Sigmoid colon (tissue), 4 donors: ENCODE measurements around the gene SWAP70.

Experiments
- CTCF ChIP-seq, 4 experiments: fragments of 450-650 bp in 3 of 4; fragments of 200-600 bp in 1 of 4; IDR thresholded peaks; one replicate each; pipeline ENCODE4 v1.5.1; 2016 to 2019; ENCODE audit warnings: antibody characterized with exemption in 4 of 4, mild to moderate bottlenecking in 3 of 4, moderate library complexity in 2 of 4
- EP300 ChIP-seq, 4 donors: sonication (generic); formaldehyde crosslinking; IDR thresholded peaks; one replicate each; pipeline ENCODE4 v1.6.1; 2017; ENCODE audit warnings: antibody characterized with exemption in 4 of 4
- POLR2A ChIP-seq, 2 donors: fragments of 450-650 bp; IDR thresholded peaks; one replicate each; pipeline ENCODE4 v1.6.1; 2016; ENCODE audit warnings: antibody characterized with exemption in 2 of 2, mild to moderate bottlenecking in 2 of 2, moderate library complexity in 2 of 2
- POLR2AphosphoS5 ChIP-seq, 4 donors: sonication (generic); formaldehyde crosslinking; IDR thresholded peaks; one replicate each; pipeline ENCODE4 v1.6.1; 2017; ENCODE audit warnings: antibody characterized with exemption in 4 of 4

- TF ChIP-seq CTCF (IDR thresholded peaks at IDR 0.05), result no peak
- no peak for TF ChIP-seq POLR2AphosphoS5 (IDR thresholded peaks at IDR 0.05)
- TF ChIP-seq EP300 (IDR thresholded peaks at IDR 0.05), result no peak
- TF ChIP-seq POLR2A (IDR thresholded peaks at IDR 0.05), result no peak
Observed at GRCh38 chr11:9691865-9692264, 28.0 kb downstream of the SWAP70 start.
